GM23338 (cell line): Measurements from ENCODE around the gene SLC23A1. TPM values are rescaled to one million over a fixed set of nuclear protein-coding genes. Genes with fewer than 3 reads are reported as not detected.

Experiments
- ATAC-seq: fragments of 200-7000 bp; cut with Tn5 transposase; 3 replicates; pipeline ENCODE4 v1.9.1; 2020
- DNase-seq: peaks from one replicate; pipeline ENCODE4 v3.0.0-alpha.2; 2015; ENCODE audit warnings: low spot score
- H2AFZ ChIP-seq: fragments of 200-600 bp; sonication (generic); 2 replicates; pipeline ENCODE4 v1.8.0; 2016; ENCODE audit warnings: antibody characterized with exemption, mild to moderate bottlenecking, moderate library complexity
- H3F3A ChIP-seq: fragments of 200-600 bp; sonication (generic); replicated peaks from 2 replicates; pipeline ENCODE4 v1.8.0; 2017; ENCODE audit warnings: antibody characterized with exemption, mixed run types, low read depth
- H3K27ac ChIP-seq: fragments of 200-600 bp; sonication (generic); 2 replicates; pipeline ENCODE4 v1.6.1; 2016; ENCODE audit warnings: low read depth
- H3K27me3 ChIP-seq: fragments of 200-600 bp; sonication (generic); 2 replicates; pipeline ENCODE4 v1.8.0; 2016; ENCODE audit warnings: mild to moderate bottlenecking, mixed run types, moderate library complexity; ENCODE audit not compliant: insufficient read depth
- H3K36me3 ChIP-seq: fragments of 200-600 bp; sonication (generic); 2 replicates; pipeline ENCODE4 v1.8.0; 2016; ENCODE audit warnings: mild to moderate bottlenecking; ENCODE audit not compliant: insufficient read depth
- H3K4me1 ChIP-seq: fragments of 200-600 bp; sonication (generic); 2 replicates; pipeline ENCODE4 v1.8.0; 2016; ENCODE audit warnings: mild to moderate bottlenecking, moderate library complexity; ENCODE audit not compliant: insufficient read depth
- H3K4me2 ChIP-seq: fragments of 200-600 bp; sonication (generic); 2 replicates; pipeline ENCODE4 v1.7.1; 2017; ENCODE audit warnings: mixed run types
- H3K4me3 ChIP-seq: fragments of 200-600 bp; sonication (generic); 2 replicates; pipeline ENCODE4 v1.6.1; 2016; ENCODE audit warnings: mixed run types
- H3K79me2 ChIP-seq: fragments of 200-600 bp; sonication (generic); replicated peaks from 2 replicates; pipeline ENCODE4 v1.8.0; 2017; ENCODE audit warnings: mild to moderate bottlenecking; ENCODE audit not compliant: insufficient read depth
- H3K9me2 ChIP-seq: fragments of 200-600 bp; sonication (generic); 2 replicates; pipeline ENCODE4 v1.8.0; 2017; ENCODE audit not compliant: insufficient read depth
- H4K20me1 ChIP-seq: fragments of 200-600 bp; sonication (generic); replicated peaks from 2 replicates; pipeline ENCODE4 v1.8.0; 2017; ENCODE audit warnings: mild to moderate bottlenecking; ENCODE audit not compliant: insufficient read depth
- H3K27ac Mint-ChIP-seq: 2 replicates; pipeline ENCODE4 v1.8.0; 2020; ENCODE audit warnings: inconsistent platforms, mild to moderate bottlenecking, moderate library complexity, mixed read lengths
- H3K27me3 Mint-ChIP-seq: 3 replicates; pipeline ENCODE4 v1.8.0; 2022; ENCODE audit warnings: low read depth, mild to moderate bottlenecking, moderate library complexity, mixed read lengths, inconsistent platforms; ENCODE audit not compliant: insufficient read depth, poor library complexity
- H3K36me3 Mint-ChIP-seq: 3 replicates; pipeline ENCODE4 v1.8.0; 2021; ENCODE audit warnings: low read depth, mild to moderate bottlenecking, inconsistent platforms, moderate library complexity, mixed read lengths
- H3K4me1 Mint-ChIP-seq: 3 replicates; pipeline ENCODE4 v1.8.0; 2020; ENCODE audit warnings: mild to moderate bottlenecking, inconsistent platforms, mixed read lengths
- H3K4me3 Mint-ChIP-seq: 3 replicates; pipeline ENCODE4 v1.8.0; 2021; ENCODE audit warnings: moderate library complexity, mild to moderate bottlenecking, inconsistent platforms, mixed read lengths
- H3K9me3 Mint-ChIP-seq: 3 replicates; pipeline ENCODE4 v1.8.0; 2020; ENCODE audit warnings: moderate library complexity, mild to moderate bottlenecking, inconsistent platforms, mixed read lengths
- CREB1 ChIP-seq: fragments of 250-450 bp; sonication (Bioruptor Pico); IDR thresholded peaks from 2 replicates; pipeline ENCODE4 v1.5.0; 2020; ENCODE audit warnings: low read depth, mild to moderate bottlenecking, moderate library complexity
- EZH2 ChIP-seq: fragments of 200-600 bp; sonication (generic); IDR thresholded peaks from one replicate; pipeline ENCODE4 v1.8.0; 2017; ENCODE audit warnings: antibody characterized with exemption, mild to moderate bottlenecking, low read depth; ENCODE audit not compliant: unreplicated experiment
- EZH2phosphoT487 ChIP-seq: fragments of 200-600 bp; sonication (generic); IDR thresholded peaks from one replicate; pipeline ENCODE4 v1.8.1; 2018; ENCODE audit warnings: antibody characterized with exemption; ENCODE audit not compliant: unreplicated experiment
- JUNB ChIP-seq: IDR thresholded peaks from one replicate; pipeline ENCODE4 v1.6.1; 2016; ENCODE audit warnings: antibody characterized with exemption; ENCODE audit not compliant: unreplicated experiment
- NANOG ChIP-seq: IDR thresholded peaks from 2 replicates; pipeline ENCODE4 v1.6.1; 2016; ENCODE audit warnings: antibody characterized with exemption, borderline replicate concordance
- REST ChIP-seq: IDR thresholded peaks from one replicate; pipeline ENCODE4 v1.6.1; 2018; ENCODE audit warnings: antibody characterized with exemption; ENCODE audit not compliant: unreplicated experiment
- ZNF114 ChIP-seq: fragments of 250-450 bp; sonication (Bioruptor Pico); IDR thresholded peaks from 2 replicates; pipeline ENCODE4 v1.5.0; 2020; ENCODE audit warnings: mild to moderate bottlenecking, moderate library complexity
- ZNF331 ChIP-seq: fragments of 250-450 bp; sonication (Bioruptor Pico); IDR thresholded peaks from 2 replicates; pipeline ENCODE4 v1.5.0; 2020; ENCODE audit warnings: low read depth, mild to moderate bottlenecking, moderate library complexity
- polyA plus RNA-seq: library from polyadenylated mRNA; unstranded; fragments of >200 nt; fragmentation: Nextera tagmentation; extraction: Ambion mirVana; gene quantifications from 2 replicates; pipeline ENCODE4 v1.2.1, GENCODE V29; 2016
- total RNA-seq: library from RNA; depleted of rRNA; stranded (reverse); fragments of >200 nt; shearing (Covaris generic); gene quantifications from 2 replicates; pipeline ENCODE4 v1.2.3, GENCODE V29; 2014
- TF ChIP-seq, protein P1 (sequence below): fragments of 250-450 bp; sonication (Bioruptor Pico); IDR thresholded peaks from 2 replicates; pipeline ENCODE4 v1.5.0; 2020; ENCODE audit warnings: mild to moderate bottlenecking, moderate library complexity

The SLC23A1 gene
- total and polyA plus RNA-seq, 2 experiments from 2014 or later: 0.29 TPM; not detected in 1

DNA sequence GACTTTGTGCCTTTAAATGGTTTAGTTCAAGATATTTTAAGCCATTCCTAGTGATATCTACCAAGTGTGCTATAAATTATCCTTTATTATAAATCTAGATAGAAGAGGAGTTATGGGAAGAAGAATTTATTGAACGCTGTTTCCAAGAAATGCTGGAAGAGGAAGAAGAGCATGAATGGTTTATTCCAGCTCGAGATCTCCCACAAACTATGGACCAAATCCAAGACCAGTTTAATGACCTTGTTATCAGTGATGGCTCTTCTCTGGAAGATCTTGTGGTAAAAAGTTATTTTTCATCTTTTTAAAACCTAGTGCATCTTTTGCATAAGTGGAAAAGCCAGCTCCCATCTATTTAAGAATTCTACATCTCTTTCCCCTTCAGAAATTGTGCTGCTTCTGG is 18.6 kb downstream of the SLC23A1 start (continued):
- TF ChIP-seq EZH2phosphoT487 (no peak), ZNF114 (CRISPR knock-in tag) (no peak)

- no peak for DNase-seq
- Histone ChIP-seq H3K27ac (peak overlapping the region; percentile 7; the same call in 1 of the 2 replicates), H3K27me3 (no peaks in the 10 kb centered on the region), H3K4me2 (no peak overlapping the region), H3K9me2 (no peaks in the 10 kb centered on the region), H3K36me3 (peaks cover 47% of the 10 kb centered on the region), H2AFZ (no peak overlapping the region), H3K4me1 (no peaks in the 10 kb centered on the region), H3K4me3 (no peak overlapping the region), H4K20me1 (peaks cover 69% of the 10 kb centered on the region), H3K79me2 (peaks cover 61% of the 10 kb centered on the region), H3F3A (0 out of 2 replicates have a peak, but pooled peaks cover 8% of the 10 kb centered on the region)
- Mint-ChIP-seq H3K9me3 (no peaks in the 10 kb centered on the region), H3K4me3 (no peak overlapping the region), H3K36me3 (peaks cover 56% of the 10 kb centered on the region), H3K27me3 (peaks cover 3% of the 10 kb centered on the region), H3K27ac (no peak overlapping the region), H3K4me1 (no peaks in the 10 kb centered on the region)
- TF ChIP-seq JUNB: no peak
- ATAC-seq: no peak
These were observed 19.2 kb downstream of the SLC23A1 start for GRCh38 chr5:139363937-139364336.

GRCh38 chr5:139361835-139362429 is 21.2 kb downstream of the SLC23A1 start:
- Histone ChIP-seq H2AFZ (no peak overlapping the region), H3K9me2 (no peaks in the 10 kb centered on the region), H3K27me3 (no peaks in the 10 kb centered on the region), H3F3A (0 out of 2 replicates have a peak, but pooled peaks cover 10% of the 10 kb centered on the region), H3K4me2 (no peak overlapping the region), H3K27ac (peak overlapping the region; percentile 15; the same call in 1 of the 2 replicates), H3K4me1 (no peaks in the 10 kb centered on the region), H3K79me2 (peaks cover 81% of the 10 kb centered on the region), H3K4me3 (no peak overlapping the region), H4K20me1 (peaks cover 82% of the 10 kb centered on the region), H3K36me3 (peaks cover 29% of the 10 kb centered on the region)
- H3K4me1 Mint-ChIP-seq: no peaks in the 10 kb centered on the region
- no peak for DNase-seq
- H3K36me3 Mint-ChIP-seq: peaks cover 48% of the 10 kb centered on the region
- no peaks in the 10 kb centered on the region for H3K9me3 Mint-ChIP-seq
- ATAC-seq: no peak
- peaks cover 3% of the 10 kb centered on the region for H3K27me3 Mint-ChIP-seq
- H3K27ac Mint-ChIP-seq: no peak overlapping the region
- no peak overlapping the region for H3K4me3 Mint-ChIP-seq
- no peak for TF ChIP-seq ZNF114 (CRISPR knock-in tag)
- TF ChIP-seq REST: no peak
- no peak for TF ChIP-seq ZNF331
- TF ChIP-seq NANOG: no peak
- no peak for TF ChIP-seq EZH2
- TF ChIP-seq, protein P1, sequence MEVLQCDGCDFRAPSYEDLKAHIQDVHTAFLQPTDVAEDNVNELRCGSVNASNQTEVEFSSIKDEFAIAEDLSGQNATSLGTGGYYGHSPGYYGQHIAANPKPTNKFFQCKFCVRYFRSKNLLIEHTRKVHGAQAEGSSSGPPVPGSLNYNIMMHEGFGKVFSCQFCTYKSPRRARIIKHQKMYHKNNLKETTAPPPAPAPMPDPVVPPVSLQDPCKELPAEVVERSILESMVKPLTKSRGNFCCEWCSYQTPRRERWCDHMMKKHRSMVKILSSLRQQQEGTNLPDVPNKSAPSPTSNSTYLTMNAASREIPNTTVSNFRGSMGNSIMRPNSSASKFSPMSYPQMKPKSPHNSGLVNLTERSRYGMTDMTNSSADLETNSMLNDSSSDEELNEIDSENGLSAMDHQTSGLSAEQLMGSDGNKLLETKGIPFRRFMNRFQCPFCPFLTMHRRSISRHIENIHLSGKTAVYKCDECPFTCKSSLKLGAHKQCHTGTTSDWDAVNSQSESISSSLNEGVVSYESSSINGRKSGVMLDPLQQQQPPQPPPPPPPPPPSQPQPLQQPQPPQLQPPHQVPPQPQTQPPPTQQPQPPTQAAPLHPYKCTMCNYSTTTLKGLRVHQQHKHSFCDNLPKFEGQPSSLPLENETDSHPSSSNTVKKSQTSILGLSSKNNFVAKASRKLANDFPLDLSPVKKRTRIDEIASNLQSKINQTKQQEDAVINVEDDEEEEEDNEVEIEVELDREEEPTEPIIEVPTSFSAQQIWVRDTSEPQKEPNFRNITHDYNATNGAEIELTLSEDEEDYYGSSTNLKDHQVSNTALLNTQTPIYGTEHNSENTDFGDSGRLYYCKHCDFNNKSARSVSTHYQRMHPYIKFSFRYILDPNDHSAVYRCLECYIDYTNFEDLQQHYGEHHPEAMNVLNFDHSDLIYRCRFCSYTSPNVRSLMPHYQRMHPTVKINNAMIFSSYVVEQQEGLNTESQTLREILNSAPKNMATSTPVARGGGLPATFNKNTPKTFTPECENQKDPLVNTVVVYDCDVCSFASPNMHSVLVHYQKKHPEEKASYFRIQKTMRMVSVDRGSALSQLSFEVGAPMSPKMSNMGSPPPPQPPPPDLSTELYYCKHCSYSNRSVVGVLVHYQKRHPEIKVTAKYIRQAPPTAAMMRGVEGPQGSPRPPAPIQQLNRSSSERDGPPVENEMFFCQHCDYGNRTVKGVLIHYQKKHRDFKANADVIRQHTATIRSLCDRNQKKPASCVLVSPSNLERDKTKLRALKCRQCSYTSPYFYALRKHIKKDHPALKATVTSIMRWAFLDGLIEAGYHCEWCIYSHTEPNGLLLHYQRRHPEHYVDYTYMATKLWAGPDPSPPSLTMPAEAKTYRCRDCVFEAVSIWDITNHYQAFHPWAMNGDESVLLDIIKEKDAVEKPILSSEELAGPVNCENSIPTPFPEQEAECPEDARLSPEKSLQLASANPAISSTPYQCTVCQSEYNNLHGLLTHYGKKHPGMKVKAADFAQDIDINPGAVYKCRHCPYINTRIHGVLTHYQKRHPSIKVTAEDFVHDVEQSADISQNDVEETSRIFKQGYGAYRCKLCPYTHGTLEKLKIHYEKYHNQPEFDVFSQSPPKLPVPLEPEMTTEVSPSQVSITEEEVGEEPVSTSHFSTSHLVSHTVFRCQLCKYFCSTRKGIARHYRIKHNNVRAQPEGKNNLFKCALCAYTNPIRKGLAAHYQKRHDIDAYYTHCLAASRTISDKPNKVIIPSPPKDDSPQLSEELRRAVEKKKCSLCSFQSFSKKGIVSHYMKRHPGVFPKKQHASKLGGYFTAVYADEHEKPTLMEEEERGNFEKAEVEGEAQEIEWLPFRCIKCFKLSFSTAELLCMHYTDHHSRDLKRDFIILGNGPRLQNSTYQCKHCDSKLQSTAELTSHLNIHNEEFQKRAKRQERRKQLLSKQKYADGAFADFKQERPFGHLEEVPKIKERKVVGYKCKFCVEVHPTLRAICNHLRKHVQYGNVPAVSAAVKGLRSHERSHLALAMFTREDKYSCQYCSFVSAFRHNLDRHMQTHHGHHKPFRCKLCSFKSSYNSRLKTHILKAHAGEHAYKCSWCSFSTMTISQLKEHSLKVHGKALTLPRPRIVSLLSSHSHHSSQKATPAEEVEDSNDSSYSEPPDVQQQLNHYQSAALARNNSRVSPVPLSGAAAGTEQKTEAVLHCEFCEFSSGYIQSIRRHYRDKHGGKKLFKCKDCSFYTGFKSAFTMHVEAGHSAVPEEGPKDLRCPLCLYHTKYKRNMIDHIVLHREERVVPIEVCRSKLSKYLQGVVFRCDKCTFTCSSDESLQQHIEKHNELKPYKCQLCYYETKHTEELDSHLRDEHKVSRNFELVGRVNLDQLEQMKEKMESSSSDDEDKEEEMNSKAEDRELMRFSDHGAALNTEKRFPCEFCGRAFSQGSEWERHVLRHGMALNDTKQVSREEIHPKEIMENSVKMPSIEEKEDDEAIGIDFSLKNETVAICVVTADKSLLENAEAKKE (CRISPR knock-in tag): no peak
- no peak for TF ChIP-seq CREB1
- no peak for TF ChIP-seq EZH2phosphoT487
